Chondrocyte (in vitro differentiated cells): Measurements from ENCODE around the gene KCNQ4. TPM values are rescaled to one million over a fixed set of nuclear protein-coding genes. Genes with fewer than 3 reads are reported as not detected.

ENCODE experiments used
- DNase-seq: peaks from one replicate; pipeline ENCODE4 v3.0.0; 2021; ENCODE audit warnings: mixed read lengths, low spot score
- H3K27ac Mint-ChIP-seq: one replicate; pipeline ENCODE4 v1.8.0; 2021; ENCODE audit warnings: mild to moderate bottlenecking, moderate library complexity, mixed read lengths; ENCODE audit not compliant: unreplicated experiment
- H3K27me3 Mint-ChIP-seq: 2 replicates; pipeline ENCODE4 v1.8.0; 2021; ENCODE audit warnings: low read depth, mixed read lengths
- H3K36me3 Mint-ChIP-seq: 2 replicates; pipeline ENCODE4 v1.8.0; 2021; ENCODE audit warnings: low read depth, mixed read lengths
- H3K4me1 Mint-ChIP-seq: 2 replicates; pipeline ENCODE4 v1.8.0; 2021; ENCODE audit warnings: low read depth, mild to moderate bottlenecking, mixed read lengths
- H3K4me3 Mint-ChIP-seq: one replicate; pipeline ENCODE4 v1.8.0; 2021; ENCODE audit warnings: mild to moderate bottlenecking, moderate library complexity, mixed read lengths; ENCODE audit not compliant: unreplicated experiment
- H3K9me3 Mint-ChIP-seq: 2 replicates; pipeline ENCODE4 v1.8.0; 2021; ENCODE audit warnings: low read depth, mixed read lengths
- CTCF ChIP-seq: fragments of 200-600 bp; sonication (generic); IDR thresholded peaks from 2 replicates; pipeline ENCODE4 v1.5.0; 2021; ENCODE audit warnings: antibody characterized with exemption, mild to moderate bottlenecking, moderate library complexity
- total RNA-seq: library from RNA; stranded (reverse); gene quantifications from 3 replicates; pipeline ENCODE4 v1.2.1, GENCODE V29; 2021

KCNQ4 gene
- total RNA-seq, 1 donor from 2014 or later, result 3.4 TPM

- Mint-ChIP-seq H3K27me3 (peaks cover 4% of the 10 kb centered on the region), H3K9me3 (no peaks in the 10 kb centered on the region), H3K27ac (no peak overlapping the region), H3K4me3 (no peak overlapping the region), H3K4me1 (peaks cover 59% of the 10 kb centered on the region), H3K36me3 (no peaks in the 10 kb centered on the region)
- DNase-seq, result no peak
- TF ChIP-seq CTCF, result no peak
Observed at GRCh38 chr1:40798366-40799281, 15.0 kb downstream of the KCNQ4 start.

GRCh38 chr1:40799351-40799867 lies 15.8 kb downstream of the KCNQ4 start:
- H3K27me3 Mint-ChIP-seq, result peaks cover 2% of the 10 kb centered on the region
- H3K4me3 Mint-ChIP-seq, result no peak overlapping the region
- peaks cover 59% of the 10 kb centered on the region for H3K4me1 Mint-ChIP-seq
- TF ChIP-seq CTCF, result no peak
- H3K27ac Mint-ChIP-seq, result no peak overlapping the region
- no peaks in the 10 kb centered on the region for H3K9me3 Mint-ChIP-seq
- H3K36me3 Mint-ChIP-seq, result no peaks in the 10 kb centered on the region
- no peak for DNase-seq

DNA sequence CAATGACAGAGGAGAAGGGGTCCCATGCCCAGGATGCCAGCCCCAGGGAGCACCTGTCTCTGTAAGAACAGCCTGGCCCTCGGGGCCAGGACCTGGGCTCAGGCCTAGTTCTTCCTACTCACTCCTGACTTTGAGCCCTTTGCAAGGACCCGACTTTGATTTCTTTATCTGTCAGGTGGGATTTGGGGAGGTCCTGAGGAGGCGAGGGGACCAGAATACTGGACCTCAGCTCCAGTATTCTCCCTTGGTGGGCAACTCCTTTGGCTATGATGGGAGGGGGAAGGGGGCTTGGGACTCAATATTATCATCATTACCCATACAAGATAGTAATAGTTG lies 18.1 kb downstream of the KCNQ4 start:
- peak overlapping the region; percentile 46 for H3K4me3 Mint-ChIP-seq
- H3K4me1 Mint-ChIP-seq, result peaks cover 61% of the 10 kb centered on the region
- no peak for DNase-seq
- no peak overlapping the region for H3K27ac Mint-ChIP-seq
- H3K36me3 Mint-ChIP-seq, result no peaks in the 10 kb centered on the region
- peaks cover 2% of the 10 kb centered on the region for H3K27me3 Mint-ChIP-seq
- TF ChIP-seq CTCF, result no peak
- no peaks in the 10 kb centered on the region for H3K9me3 Mint-ChIP-seq

GRCh38 chr1:40802078-40802741 lies 18.6 kb downstream of the KCNQ4 start:
- peak overlapping the region; percentile 46 for H3K4me3 Mint-ChIP-seq
- DNase-seq, result no peak
- H3K36me3 Mint-ChIP-seq, result no peaks in the 10 kb centered on the region
- peaks cover 2% of the 10 kb centered on the region for H3K27me3 Mint-ChIP-seq
- H3K4me1 Mint-ChIP-seq, result peaks cover 61% of the 10 kb centered on the region
- no peak for TF ChIP-seq CTCF
- H3K9me3 Mint-ChIP-seq, result no peaks in the 10 kb centered on the region
- peak overlapping the region; percentile 27 for H3K27ac Mint-ChIP-seq

GRCh38 chr1:40802742-40803113 lies 19.1 kb downstream of the KCNQ4 start:
- no peak for DNase-seq
- Mint-ChIP-seq H3K4me1 (peaks cover 61% of the 10 kb centered on the region), H3K9me3 (no peaks in the 10 kb centered on the region), H3K4me3 (peak overlapping the region; percentile 31), H3K36me3 (no peaks in the 10 kb centered on the region), H3K27me3 (peaks cover 2% of the 10 kb centered on the region), H3K27ac (no peak overlapping the region)
- TF ChIP-seq CTCF, result no peak
